ENCODE measurements around the gene RGS21.

Gene RGS21

GRCh38 chr1:192349314-192349713 lies 32.5 kb downstream of the RGS21 start:
- H3K36me3 ChIP-seq (ENCODE audit: control insufficient read depth, insufficient read depth, low read length), result no peaks in the 10 kb centered on the region
- H3K4me1 ChIP-seq (ENCODE audit: control insufficient read depth, insufficient read depth, low read length), result no peaks in the 10 kb centered on the region
- no peaks in the 10 kb centered on the region for H3K27me3 ChIP-seq (ENCODE audit: control insufficient read depth, insufficient read depth, low read length)
- no peak overlapping the region for H3K4me3 ChIP-seq (ENCODE audit: low read length)
- no peak overlapping the region for H3K9ac ChIP-seq (ENCODE audit: low read length)
- H3K9me3 ChIP-seq (ENCODE audit: control insufficient read depth, low read length), result no peaks in the 10 kb centered on the region

- no peaks in the 10 kb centered on the region for H3K36me3 ChIP-seq (ENCODE audit: control insufficient read depth, insufficient read depth, low read length)
- H3K4me1 ChIP-seq (ENCODE audit: control insufficient read depth, insufficient read depth, low read length), result no peaks in the 10 kb centered on the region
- H3K9me3 ChIP-seq (ENCODE audit: control insufficient read depth, low read length), result no peaks in the 10 kb centered on the region
- no peak overlapping the region for H3K9ac ChIP-seq (ENCODE audit: low read length)
- H3K27me3 ChIP-seq (ENCODE audit: control insufficient read depth, insufficient read depth, low read length), result no peaks in the 10 kb centered on the region
- no peak overlapping the region for H3K4me3 ChIP-seq (ENCODE audit: low read length)
Measured at GRCh38 chr1:192350356-192350755, 33.6 kb downstream of the RGS21 start.

GRCh38 chr1:192351550-192351949 lies 34.8 kb downstream of the RGS21 start:
- H3K9me3 ChIP-seq (ENCODE audit: control insufficient read depth, low read length), result no peaks in the 10 kb centered on the region

GRCh38 chr1:192357924-192358323 lies 41.1 kb downstream of the RGS21 start:
- Histone ChIP-seq H3K27me3 (ENCODE audit: control insufficient read depth, insufficient read depth, low read length) (no peaks in the 10 kb centered on the region), H3K36me3 (ENCODE audit: control insufficient read depth, insufficient read depth, low read length) (no peaks in the 10 kb centered on the region), H3K4me1 (ENCODE audit: control insufficient read depth, insufficient read depth, low read length) (no peaks in the 10 kb centered on the region), H3K9me3 (ENCODE audit: control insufficient read depth, low read length) (no peaks in the 10 kb centered on the region), H3K4me3 (ENCODE audit: low read length) (no peak overlapping the region), H3K9ac (ENCODE audit: low read length) (no peak overlapping the region)

More at GRCh38 chr1:192351550-192351949, 34.8 kb downstream of the RGS21 start:
- Histone ChIP-seq H3K36me3 (ENCODE audit: control insufficient read depth, insufficient read depth, low read length) (no peaks in the 10 kb centered on the region), H3K9ac (ENCODE audit: low read length) (no peak overlapping the region), H3K4me3 (ENCODE audit: low read length) (no peak overlapping the region), H3K27me3 (ENCODE audit: control insufficient read depth, insufficient read depth, low read length) (no peaks in the 10 kb centered on the region), H3K4me1 (ENCODE audit: control insufficient read depth, insufficient read depth, low read length) (no peaks in the 10 kb centered on the region)

- Histone ChIP-seq H3K4me1 (ENCODE audit: control insufficient read depth, insufficient read depth, low read length) (no peaks in the 10 kb centered on the region), H3K36me3 (ENCODE audit: control insufficient read depth, insufficient read depth, low read length) (no peaks in the 10 kb centered on the region), H3K9me3 (ENCODE audit: control insufficient read depth, low read length) (no peaks in the 10 kb centered on the region), H3K27me3 (ENCODE audit: control insufficient read depth, insufficient read depth, low read length) (no peaks in the 10 kb centered on the region), H3K4me3 (ENCODE audit: low read length) (no peak overlapping the region), H3K9ac (ENCODE audit: low read length) (no peak overlapping the region)
Measured at GRCh38 chr1:192358402-192358801, 41.6 kb downstream of the RGS21 start.

GRCh38 chr1:192358822-192359221 lies 42.0 kb downstream of the RGS21 start:
- H3K4me3 ChIP-seq (ENCODE audit: low read length), result no peak overlapping the region
- H3K4me1 ChIP-seq (ENCODE audit: control insufficient read depth, insufficient read depth, low read length), result no peaks in the 10 kb centered on the region
- no peak overlapping the region for H3K9ac ChIP-seq (ENCODE audit: low read length)
- no peaks in the 10 kb centered on the region for H3K9me3 ChIP-seq (ENCODE audit: control insufficient read depth, low read length)
- no peaks in the 10 kb centered on the region for H3K36me3 ChIP-seq (ENCODE audit: control insufficient read depth, insufficient read depth, low read length)
- no peaks in the 10 kb centered on the region for H3K27me3 ChIP-seq (ENCODE audit: control insufficient read depth, insufficient read depth, low read length)

- no peak overlapping the region for H3K4me3 ChIP-seq (ENCODE audit: low read length)
- H3K27me3 ChIP-seq (ENCODE audit: control insufficient read depth, insufficient read depth, low read length), result no peaks in the 10 kb centered on the region
- H3K9ac ChIP-seq (ENCODE audit: low read length), result no peak overlapping the region
- H3K36me3 ChIP-seq (ENCODE audit: control insufficient read depth, insufficient read depth, low read length), result no peaks in the 10 kb centered on the region
- no peaks in the 10 kb centered on the region for H3K9me3 ChIP-seq (ENCODE audit: control insufficient read depth, low read length)
- H3K4me1 ChIP-seq (ENCODE audit: control insufficient read depth, insufficient read depth, low read length), result no peaks in the 10 kb centered on the region
Measured at GRCh38 chr1:192363177-192363576, 46.4 kb downstream of the RGS21 start.

- H3K9me3 ChIP-seq (ENCODE audit: control insufficient read depth, low read length), result no peaks in the 10 kb centered on the region
- H3K27me3 ChIP-seq (ENCODE audit: control insufficient read depth, insufficient read depth, low read length), result no peaks in the 10 kb centered on the region
- no peaks in the 10 kb centered on the region for H3K36me3 ChIP-seq (ENCODE audit: control insufficient read depth, insufficient read depth, low read length)
- H3K9ac ChIP-seq (ENCODE audit: low read length), result no peak overlapping the region
- H3K4me3 ChIP-seq (ENCODE audit: low read length), result no peak overlapping the region
- H3K4me1 ChIP-seq (ENCODE audit: control insufficient read depth, insufficient read depth, low read length), result no peaks in the 10 kb centered on the region
Measured at GRCh38 chr1:192367436-192367835, 50.6 kb downstream of the RGS21 start.

- Histone ChIP-seq H3K9ac (ENCODE audit: low read length) (no peak overlapping the region), H3K4me3 (ENCODE audit: low read length) (no peak overlapping the region), H3K9me3 (ENCODE audit: control insufficient read depth, low read length) (no peaks in the 10 kb centered on the region), H3K27me3 (ENCODE audit: control insufficient read depth, insufficient read depth, low read length) (no peaks in the 10 kb centered on the region), H3K36me3 (ENCODE audit: control insufficient read depth, insufficient read depth, low read length) (no peaks in the 10 kb centered on the region), H3K4me1 (ENCODE audit: control insufficient read depth, insufficient read depth, low read length) (no peaks in the 10 kb centered on the region)
Measured at GRCh38 chr1:192375306-192375705, 58.5 kb downstream of the RGS21 start.

- Histone ChIP-seq H3K9ac (ENCODE audit: low read length) (no peak overlapping the region), H3K36me3 (ENCODE audit: control insufficient read depth, insufficient read depth, low read length) (no peaks in the 10 kb centered on the region), H3K4me1 (ENCODE audit: control insufficient read depth, insufficient read depth, low read length) (no peaks in the 10 kb centered on the region), H3K9me3 (ENCODE audit: control insufficient read depth, low read length) (no peaks in the 10 kb centered on the region), H3K4me3 (ENCODE audit: low read length) (no peak overlapping the region), H3K27me3 (ENCODE audit: control insufficient read depth, insufficient read depth, low read length) (no peaks in the 10 kb centered on the region)
Measured at GRCh38 chr1:192376374-192376773, 59.6 kb downstream of the RGS21 start.

- H3K4me3 ChIP-seq (ENCODE audit: low read length), result no peak overlapping the region
- no peak overlapping the region for H3K9ac ChIP-seq (ENCODE audit: low read length)
- no peaks in the 10 kb centered on the region for H3K27me3 ChIP-seq (ENCODE audit: control insufficient read depth, insufficient read depth, low read length)
- H3K4me1 ChIP-seq (ENCODE audit: control insufficient read depth, insufficient read depth, low read length), result no peaks in the 10 kb centered on the region
- no peaks in the 10 kb centered on the region for H3K9me3 ChIP-seq (ENCODE audit: control insufficient read depth, low read length)
- no peaks in the 10 kb centered on the region for H3K36me3 ChIP-seq (ENCODE audit: control insufficient read depth, insufficient read depth, low read length)
Measured at GRCh38 chr1:192378276-192378675, 61.5 kb downstream of the RGS21 start.

- no peaks in the 10 kb centered on the region for H3K36me3 ChIP-seq (ENCODE audit: control insufficient read depth, insufficient read depth, low read length)
Measured at GRCh38 chr1:192378878-192379277, 62.1 kb downstream of the RGS21 start.

GRCh38 chr1:192379554-192379953 lies 62.8 kb downstream of the RGS21 start:
- Histone ChIP-seq H3K9me3 (ENCODE audit: control insufficient read depth, low read length) (no peaks in the 10 kb centered on the region), H3K27me3 (ENCODE audit: control insufficient read depth, insufficient read depth, low read length) (no peaks in the 10 kb centered on the region), H3K4me1 (ENCODE audit: control insufficient read depth, insufficient read depth, low read length) (no peaks in the 10 kb centered on the region), H3K36me3 (ENCODE audit: control insufficient read depth, insufficient read depth, low read length) (no peaks in the 10 kb centered on the region), H3K4me3 (ENCODE audit: low read length) (no peak overlapping the region), H3K9ac (ENCODE audit: low read length) (no peak overlapping the region)

More at GRCh38 chr1:192378878-192379277, 62.1 kb downstream of the RGS21 start:
- H3K9me3 ChIP-seq (ENCODE audit: control insufficient read depth, low read length), result no peaks in the 10 kb centered on the region
- H3K4me1 ChIP-seq (ENCODE audit: control insufficient read depth, insufficient read depth, low read length), result no peaks in the 10 kb centered on the region
- no peak overlapping the region for H3K4me3 ChIP-seq (ENCODE audit: low read length)
- no peaks in the 10 kb centered on the region for H3K27me3 ChIP-seq (ENCODE audit: control insufficient read depth, insufficient read depth, low read length)
- no peak overlapping the region for H3K9ac ChIP-seq (ENCODE audit: low read length)

Data from mucosa of stomach (tissue), 1 donor.